Trophoblast cell (in vitro differentiated cells and primary cell): ENCODE measurements around the gene SPINT2.
A peak's percentile ranks its signal among the peaks of the same experiment; 100 is the strongest.
"Not testable (repeated sequence)": the region's sequence is repeated elsewhere in the genome, so short reads cannot be mapped to it uniquely, and the experiment has no call there.

Experiments used
- DNase-seq, 2 donors: peaks; one replicate each; pipeline ENCODE4 v3.0.0-alpha.2; 2016
- H2AFZ ChIP-seq: 2 replicates; pipeline ENCODE4 v1.6.1; 2013; ENCODE audit warnings: low read length, moderate library complexity, mild to moderate bottlenecking; ENCODE audit not compliant: insufficient read depth, poor library complexity
- H2AK5ac ChIP-seq: 2 replicates; pipeline ENCODE4 v1.6.1; 2013; ENCODE audit warnings: mild to moderate bottlenecking, low read length
- H2BK120ac ChIP-seq: 2 replicates; pipeline ENCODE4 v1.6.1; 2013; ENCODE audit warnings: low read length, mild to moderate bottlenecking, moderate library complexity; ENCODE audit not compliant: insufficient read depth, poor library complexity
- H2BK12ac ChIP-seq: 2 replicates; pipeline ENCODE4 v1.6.1; 2013; ENCODE audit warnings: mild to moderate bottlenecking, low read length, moderate library complexity
- H2BK5ac ChIP-seq: 2 replicates; pipeline ENCODE4 v1.6.1; 2013; ENCODE audit warnings: low read length, low read depth, moderate library complexity, mild to moderate bottlenecking; ENCODE audit not compliant: poor library complexity
- H3K14ac ChIP-seq: 2 replicates; pipeline ENCODE4 v1.6.1; 2013; ENCODE audit warnings: mild to moderate bottlenecking, low read length
- H3K18ac ChIP-seq: 2 replicates; pipeline ENCODE4 v1.6.1; 2013; ENCODE audit warnings: mild to moderate bottlenecking, low read length
- H3K23ac ChIP-seq: 2 replicates; pipeline ENCODE4 v1.6.1; 2013; ENCODE audit warnings: low read length
- H3K27ac ChIP-seq: 2 replicates; pipeline ENCODE4 v1.5.1; 2013; ENCODE audit warnings: low read depth, mild to moderate bottlenecking, inconsistent platforms, low read length, moderate library complexity
- H3K27me3 ChIP-seq: 2 replicates; pipeline ENCODE4 v1.6.1; 2013; ENCODE audit warnings: inconsistent platforms, mild to moderate bottlenecking, low read length, moderate library complexity; ENCODE audit not compliant: insufficient read depth
- H3K36me3 ChIP-seq, 2 experiments: 1 replicate in 1 of 2; 2 replicates in 1 of 2; pipeline ENCODE4 v1.6.1; 2013; ENCODE audit warnings: low read length in 2 of 2, mild to moderate bottlenecking in 2 of 2, moderate library complexity in 1 of 2; ENCODE audit not compliant: insufficient read depth in 2 of 2, control insufficient read depth in 1 of 2
- H3K4ac ChIP-seq: 2 replicates; pipeline ENCODE4 v1.6.1; 2013; ENCODE audit warnings: low read depth, mild to moderate bottlenecking, low read length, moderate library complexity
- H3K4me1 ChIP-seq, 2 experiments: 1 replicate in 1 of 2; 2 replicates in 1 of 2; pipeline ENCODE4 v1.6.1; 2013; ENCODE audit warnings: low read length in 2 of 2, mild to moderate bottlenecking in 2 of 2, moderate library complexity in 1 of 2; ENCODE audit not compliant: insufficient read depth in 2 of 2, control insufficient read depth in 1 of 2
- H3K4me2 ChIP-seq: 2 replicates; pipeline ENCODE4 v1.6.1; 2013; ENCODE audit warnings: inconsistent platforms, mild to moderate bottlenecking, low read length, moderate library complexity
- H3K4me3 ChIP-seq: 2 replicates; pipeline ENCODE4 v1.5.1; 2013; ENCODE audit warnings: mild to moderate bottlenecking, low read depth, low read length, inconsistent platforms
- H3K79me1 ChIP-seq: one replicate; pipeline ENCODE4 v1.6.1; 2013; ENCODE audit warnings: low read length
- H3K79me2 ChIP-seq: 2 replicates; pipeline ENCODE4 v1.6.1; 2013; ENCODE audit warnings: low read length, mild to moderate bottlenecking; ENCODE audit not compliant: control insufficient read depth, insufficient read depth, poor library complexity
- H3K9ac ChIP-seq: 2 replicates; pipeline ENCODE4 v1.6.1; 2013; ENCODE audit warnings: mild to moderate bottlenecking, low read length
- H3K9me3 ChIP-seq: 2 replicates; pipeline ENCODE4 v1.6.1; 2013; ENCODE audit warnings: low read depth, mild to moderate bottlenecking, control low read depth, inconsistent platforms, low read length; ENCODE audit not compliant: insufficient read depth
- H4K12ac ChIP-seq: 2 replicates; pipeline ENCODE4 v1.6.1; 2013; ENCODE audit warnings: low read depth, mild to moderate bottlenecking, low read length, moderate library complexity
- H4K8ac ChIP-seq: 2 replicates; pipeline ENCODE4 v1.6.1; 2013; ENCODE audit warnings: low read depth, mild to moderate bottlenecking, low read length, moderate library complexity
- H4K91ac ChIP-seq: one replicate; pipeline ENCODE4 v1.6.1; 2013; ENCODE audit warnings: low read depth, mild to moderate bottlenecking, low read length, moderate library complexity
- WGBS: extraction: QIAGEN DNeasy Blood & Tissue Kit; methylation state at CpG from one replicate; pipeline ENCODE4 v1.1.7; 2013; ENCODE audit warnings: missing lambda C conversion rate; ENCODE audit not compliant: insufficient read length, insufficient coverage; ENCODE audit errors: extremely low coverage; 5-methylcytosine and 5-hydroxymethylcytosine counted together

SPINT2 gene

DNA sequence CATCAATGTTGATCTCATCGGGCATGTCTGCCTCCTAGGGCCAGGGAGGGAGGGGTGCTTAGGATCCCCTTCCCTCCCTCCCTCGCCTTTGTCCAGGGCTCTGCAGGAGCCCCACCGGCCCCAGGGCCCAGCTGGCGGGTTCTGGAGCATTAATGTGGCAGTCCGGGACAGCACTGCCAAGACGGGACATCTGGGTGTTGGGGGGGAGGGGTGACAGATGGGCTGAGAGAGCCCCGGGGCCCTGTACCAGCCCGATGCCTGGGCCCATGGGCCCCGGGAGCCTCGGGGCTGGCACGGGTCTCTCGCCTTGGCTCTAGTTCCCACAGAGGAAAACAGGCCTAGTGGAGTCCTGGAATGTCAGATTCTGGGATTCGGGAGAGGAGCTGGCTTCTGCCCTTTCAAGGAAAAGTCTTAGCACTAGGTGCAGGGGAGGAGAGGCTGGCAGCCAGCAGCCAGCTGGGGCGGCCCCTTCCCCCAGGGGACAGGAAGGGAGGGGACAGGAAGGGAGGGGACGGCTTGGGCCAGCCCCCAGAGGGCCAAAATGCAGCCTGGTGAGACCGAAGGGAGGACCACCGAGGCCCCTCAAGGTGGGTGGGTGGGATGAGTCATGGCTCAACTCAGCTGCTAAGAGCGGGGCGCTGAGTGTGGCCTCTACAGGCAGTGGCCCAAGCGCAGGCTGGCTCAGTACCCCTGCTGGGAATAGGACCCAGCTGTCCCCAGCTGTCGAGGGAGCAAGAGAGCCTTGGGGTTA is 11.3 kb upstream of the SPINT2 start:
- Histone ChIP-seq H4K91ac (peak overlapping the region; percentile 69), H2BK5ac (peak overlapping the region; percentile 10), H3K9me3 (peaks cover 2% of the 10 kb centered on the region), H4K12ac (no peak overlapping the region), H2BK12ac (peak overlapping the region; percentile 32), H2AFZ (no peak overlapping the region), H3K4me2 (no peak overlapping the region), H3K9ac (no peak overlapping the region), H3K36me3 (no peaks in the 10 kb centered on the region), H3K27me3 (no peaks in the 10 kb centered on the region), H3K23ac (no peak overlapping the region), H3K14ac (no peak overlapping the region), H3K4ac (no peak overlapping the region), H4K8ac (peak overlapping the region; percentile 33), H2AK5ac (peak overlapping the region; percentile 21), H3K27ac (no peak overlapping the region), H2BK120ac (peak overlapping the region; percentile 64), H3K79me2 (peaks cover 3% of the 10 kb centered on the region), H3K4me1 (peaks cover 30 to 38% of the 10 kb centered on the region in 2 experiments), H3K4me3 (no peak overlapping the region), H3K18ac (peak overlapping the region; percentile 47), H3K79me1 (peaks cover 30% of the 10 kb centered on the region)
- DNase-seq: no peak
- WGBS: no CpG with 5 or more reads among the region's 21 CpGs

DNA sequence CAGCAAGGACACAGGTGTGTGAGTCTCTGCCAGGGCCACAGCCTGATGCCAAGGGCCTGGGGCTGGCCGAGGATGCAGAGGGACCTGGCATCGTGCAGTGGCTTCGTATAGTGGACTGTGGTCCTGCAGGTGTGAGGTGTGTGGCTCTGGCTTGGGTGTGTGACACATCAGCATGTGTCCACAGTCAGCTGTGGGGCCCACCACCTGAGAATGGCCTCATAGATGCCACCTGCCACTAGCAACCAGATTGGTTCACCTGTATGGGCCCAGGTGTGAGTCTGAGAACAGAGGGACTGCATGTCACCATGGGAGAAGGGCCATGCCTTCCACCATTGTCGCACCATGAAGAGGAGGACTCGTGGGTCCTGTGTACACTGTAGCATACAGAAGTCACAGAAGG is 10.6 kb upstream of the SPINT2 start:
- H2BK12ac ChIP-seq: peak overlapping the region; percentile 37
- peak overlapping the region; percentile 55 for H2AK5ac ChIP-seq
- peaks cover 30 to 38% of the 10 kb centered on the region in 2 experiments for H3K4me1 ChIP-seq
- H3K36me3 ChIP-seq: no peaks in the 10 kb centered on the region
- peak overlapping the region; percentile 64 for H2BK120ac ChIP-seq
- no peak overlapping the region for H4K8ac ChIP-seq
- no peak overlapping the region for H2BK5ac ChIP-seq
- H4K91ac ChIP-seq: no peak overlapping the region
- H3K14ac ChIP-seq: peak overlapping the region; percentile 38
- peaks cover 30% of the 10 kb centered on the region for H3K79me1 ChIP-seq
- no peak overlapping the region for H3K27ac ChIP-seq
- no peak overlapping the region for H3K4me3 ChIP-seq
- H3K18ac ChIP-seq: no peak overlapping the region
- H3K79me2 ChIP-seq: peaks cover 3% of the 10 kb centered on the region
- no peak overlapping the region for H3K23ac ChIP-seq
- H3K4ac ChIP-seq: no peak overlapping the region
- no peak overlapping the region for H3K9ac ChIP-seq
- H3K4me2 ChIP-seq: no peak overlapping the region
- H3K27me3 ChIP-seq: no peaks in the 10 kb centered on the region
- no peak overlapping the region for H4K12ac ChIP-seq
- H3K9me3 ChIP-seq: peaks cover 2% of the 10 kb centered on the region
- DNase-seq: no peak
- WGBS: no CpG with 5 or more reads among the region's 5 CpGs
- no peak overlapping the region for H2AFZ ChIP-seq

DNA sequence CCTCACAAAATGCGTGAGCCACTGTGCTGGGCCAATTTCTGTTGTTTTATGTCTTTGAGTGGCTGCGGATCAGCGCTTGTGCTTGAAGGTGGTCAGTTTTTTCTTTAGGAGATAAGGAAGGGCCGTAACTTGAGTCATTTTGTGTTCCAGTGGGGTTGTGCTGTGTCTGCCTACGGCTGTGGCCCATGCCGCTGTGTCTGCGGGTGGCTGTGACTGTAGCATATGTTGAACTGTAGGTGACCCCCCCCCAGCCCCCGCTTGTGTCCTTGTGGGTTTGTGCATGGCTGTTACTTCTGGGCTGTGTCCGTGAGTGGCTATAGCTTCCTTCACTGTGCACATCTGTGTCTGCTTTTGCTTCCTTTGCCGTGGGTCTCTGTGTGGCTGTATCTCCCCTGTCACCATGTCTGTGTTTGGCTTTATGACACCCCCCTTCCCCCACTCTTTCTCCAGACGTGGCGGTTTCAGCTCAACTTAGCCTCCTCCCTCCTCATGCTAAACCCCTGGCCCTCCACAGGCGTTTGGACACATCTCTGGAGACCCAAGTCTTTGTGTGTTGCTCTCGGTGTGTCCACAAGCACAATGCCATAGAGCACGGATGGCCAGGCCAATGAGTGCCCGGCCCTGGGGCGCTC is 8.9 kb upstream of the SPINT2 start:
- H3K14ac ChIP-seq: no peak overlapping the region
- H2AFZ ChIP-seq: no peak overlapping the region
- H3K4ac ChIP-seq: no peak overlapping the region
- H3K18ac ChIP-seq: peak overlapping the region; percentile 4
- H4K91ac ChIP-seq: peak overlapping the region; percentile 57
- H2BK12ac ChIP-seq: no peak overlapping the region
- no peak overlapping the region for H2AK5ac ChIP-seq
- WGBS: no CpG with 5 or more reads among the region's 17 CpGs
- H3K23ac ChIP-seq: no peak overlapping the region
- no peaks in the 10 kb centered on the region for H3K36me3 ChIP-seq
- peaks cover 3% of the 10 kb centered on the region for H3K79me2 ChIP-seq
- no peak overlapping the region for H4K12ac ChIP-seq
- H3K79me1 ChIP-seq: peaks cover 30% of the 10 kb centered on the region
- H3K4me3 ChIP-seq: no peak overlapping the region
- DNase-seq: no peak
- H3K9me3 ChIP-seq: peaks cover 2% of the 10 kb centered on the region
- H2BK5ac ChIP-seq: no peak overlapping the region
- no peaks in the 10 kb centered on the region for H3K27me3 ChIP-seq
- peaks cover 30 to 35% of the 10 kb centered on the region in 2 experiments for H3K4me1 ChIP-seq
- no peak overlapping the region for H3K27ac ChIP-seq
- peak overlapping the region; percentile 68 for H3K4me2 ChIP-seq
- H3K9ac ChIP-seq: no peak overlapping the region
- peak overlapping the region; percentile 89 for H4K8ac ChIP-seq
- H2BK120ac ChIP-seq: no peak overlapping the region

DNA sequence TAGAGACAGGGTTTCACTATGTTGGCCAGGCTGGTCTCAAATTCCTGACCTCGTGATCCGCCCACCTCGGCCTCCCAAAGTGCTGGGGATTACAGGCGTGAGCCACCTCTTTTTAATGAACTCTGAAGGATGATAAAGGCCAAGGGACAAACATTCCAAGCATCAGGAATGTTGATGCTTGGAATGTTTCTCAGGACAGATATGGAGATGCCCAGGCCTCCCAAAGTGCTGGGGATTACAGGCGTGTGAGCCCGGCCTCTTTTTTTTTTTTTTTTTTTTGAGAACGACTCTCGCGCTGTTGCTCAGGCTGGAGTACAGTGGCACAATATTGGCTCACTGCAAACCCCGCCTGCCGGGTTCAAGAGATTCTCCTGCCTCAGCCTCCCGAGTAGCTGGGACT is 2.4 kb upstream of the SPINT2 start:
- Histone ChIP-seq H3K79me2 (peaks cover 13% of the 10 kb centered on the region), H3K4me1 (peaks cover 11 to 19% of the 10 kb centered on the region in 2 experiments), H3K79me1 (peaks cover 24% of the 10 kb centered on the region)
- H4K8ac ChIP-seq, H3K4me2 ChIP-seq, H3K9ac ChIP-seq, H3K4me3 ChIP-seq, H3K18ac ChIP-seq, H3K14ac ChIP-seq, H2AFZ ChIP-seq, H3K27me3 ChIP-seq, H4K91ac ChIP-seq, H3K4ac ChIP-seq, H2BK120ac ChIP-seq, H3K9me3 ChIP-seq, H2AK5ac ChIP-seq, H4K12ac ChIP-seq, H3K23ac ChIP-seq, H2BK12ac ChIP-seq, H3K36me3 ChIP-seq, H2BK5ac ChIP-seq, H3K27ac ChIP-seq: not testable (repeated sequence)
- WGBS: no CpG with 5 or more reads among the region's 12 CpGs
- DNase-seq: peak; percentile 69 to 83
